GM18519 (cell line): Measurements from ENCODE around the gene IKZF1.

ENCODE experiments used
- ATAC-seq: cut with Tn5 transposase; IDR thresholded peaks from one replicate; pipeline ENCODE4 v1.9.1; 2021; ENCODE audit warnings: mild to moderate bottlenecking, moderate library complexity; ENCODE audit not compliant: unreplicated experiment, low FRiP score

Gene IKZF1

DNA sequence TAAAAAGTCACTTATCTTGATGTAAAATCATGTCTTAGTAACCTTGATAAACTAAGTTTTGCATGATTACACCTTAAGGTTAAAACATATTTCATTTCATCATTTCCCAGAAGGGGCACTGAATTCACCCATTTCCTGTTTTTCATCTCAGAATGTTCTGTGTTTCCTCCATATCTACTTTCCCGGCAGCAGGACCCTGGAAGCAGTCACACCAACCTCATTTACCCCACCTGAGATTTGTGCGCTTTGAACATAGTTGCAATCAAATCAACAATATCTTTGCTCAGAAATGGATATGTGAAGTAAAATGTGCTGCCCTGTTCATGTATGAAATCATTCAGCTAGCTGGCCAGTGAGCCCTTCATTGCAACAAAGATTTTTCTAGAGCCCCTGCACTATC lies 46.8 kb downstream of the IKZF1 start:
- ATAC-seq = no peak

GRCh38 chr7:50352282-50352681 lies 47.8 kb downstream of the IKZF1 start:
- ATAC-seq = peak; percentile 74

- ATAC-seq = no peak
Measured at GRCh38 chr7:50352751-50353150, 48.2 kb downstream of the IKZF1 start.

- no peak for ATAC-seq
Measured at GRCh38 chr7:50353201-50353600, 48.7 kb downstream of the IKZF1 start.

DNA sequence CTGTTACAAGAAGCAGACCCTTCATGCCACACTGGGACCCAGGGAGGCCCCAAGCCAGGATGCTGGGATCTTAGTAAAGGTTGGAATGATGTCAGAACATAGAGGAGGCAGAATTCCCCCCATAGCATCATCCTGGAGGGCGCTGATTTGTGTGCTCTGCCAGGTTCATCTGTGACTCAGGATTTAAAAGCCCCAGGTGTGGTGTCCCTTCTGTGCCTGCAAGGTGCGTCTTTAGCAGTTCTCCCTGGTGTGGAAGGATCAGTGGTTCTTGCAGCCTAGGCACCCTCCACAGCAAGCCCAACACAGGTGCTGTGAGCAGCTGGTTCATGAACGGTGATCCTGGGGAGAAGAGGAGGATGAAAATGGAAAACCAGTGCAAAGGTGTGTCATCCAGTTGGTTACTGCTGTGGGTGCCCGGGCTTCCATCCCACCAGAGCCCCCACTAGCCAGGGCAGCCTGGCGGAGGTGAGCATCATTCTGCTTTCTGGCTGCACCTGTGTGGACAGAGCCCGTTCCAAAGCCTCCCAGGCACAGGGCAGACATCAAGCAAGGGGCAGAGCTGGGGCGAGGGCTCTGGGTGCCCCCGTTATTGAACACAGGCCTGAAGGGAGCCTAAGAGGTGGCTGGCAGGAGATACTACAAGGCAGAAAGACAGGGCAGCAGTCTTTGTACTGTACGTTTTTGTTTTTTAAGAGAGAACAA lies 49.5 kb downstream of the IKZF1 start:
- no peak for ATAC-seq

DNA sequence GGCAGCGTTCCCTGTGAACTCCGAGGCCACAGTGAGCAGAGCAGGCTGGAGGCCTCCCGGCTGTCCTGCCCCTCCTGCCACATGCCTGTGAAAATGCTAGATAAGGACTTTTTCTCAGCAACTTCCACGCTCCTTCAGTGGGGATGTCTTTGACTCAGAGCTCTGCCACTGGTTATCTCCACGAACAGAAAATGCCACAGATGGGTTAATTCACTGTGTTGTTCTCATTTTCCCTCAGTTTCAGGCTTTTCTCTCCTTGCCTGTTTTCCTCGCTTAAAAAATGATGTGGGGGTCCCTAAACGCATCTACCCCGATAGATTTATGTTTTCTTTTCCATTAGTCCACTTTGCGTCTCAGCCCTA lies 51.3 kb downstream of the IKZF1 start:
- ATAC-seq = no peak

GRCh38 chr7:50356212-50356944 lies 51.9 kb downstream of the IKZF1 start:
- ATAC-seq = no peak

- no peak for ATAC-seq
Measured at GRCh38 chr7:50356945-50357268, 52.4 kb downstream of the IKZF1 start.

DNA sequence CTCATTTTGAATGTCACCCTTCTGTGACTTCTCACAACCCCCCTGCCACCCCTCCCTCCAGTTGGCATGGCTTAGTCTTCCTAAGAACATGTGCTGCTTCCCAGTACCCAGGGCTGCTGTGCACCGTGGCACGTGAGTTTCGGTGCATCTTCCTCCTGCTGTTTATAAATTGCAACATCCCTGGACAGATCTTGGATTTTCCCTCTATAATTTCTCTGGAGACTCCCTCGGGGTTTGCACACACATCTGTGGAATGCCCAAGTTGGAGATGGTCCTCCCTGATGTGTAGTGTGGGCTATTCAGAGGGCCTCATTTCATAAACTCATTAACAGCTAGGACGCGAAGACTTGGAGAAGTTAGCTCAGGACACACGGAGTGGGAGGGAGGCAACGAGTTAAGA lies 52.9 kb downstream of the IKZF1 start:
- no peak for ATAC-seq

- no peak for ATAC-seq
Measured at GRCh38 chr7:50358041-50358705, 53.7 kb downstream of the IKZF1 start.

DNA sequence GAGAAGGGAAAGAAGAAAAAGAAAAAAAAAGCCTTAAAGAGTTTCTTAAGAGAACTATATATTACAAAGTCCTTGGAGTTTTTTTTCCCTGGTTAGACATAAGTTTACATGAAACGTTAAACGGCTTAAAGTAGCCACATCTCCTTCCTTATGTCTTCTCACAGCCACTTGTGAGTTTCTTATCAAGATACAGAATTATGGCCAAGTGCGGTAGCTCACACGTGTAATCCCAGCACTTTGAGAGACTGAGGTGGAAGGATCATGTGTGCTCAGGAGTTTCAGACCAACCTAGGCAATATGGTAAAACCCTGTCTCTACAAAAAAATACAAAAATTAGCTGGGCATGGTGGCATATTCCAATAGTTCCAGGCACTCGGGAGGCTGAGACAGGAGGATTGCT lies 54.3 kb downstream of the IKZF1 start:
- ATAC-seq = no peak

DNA sequence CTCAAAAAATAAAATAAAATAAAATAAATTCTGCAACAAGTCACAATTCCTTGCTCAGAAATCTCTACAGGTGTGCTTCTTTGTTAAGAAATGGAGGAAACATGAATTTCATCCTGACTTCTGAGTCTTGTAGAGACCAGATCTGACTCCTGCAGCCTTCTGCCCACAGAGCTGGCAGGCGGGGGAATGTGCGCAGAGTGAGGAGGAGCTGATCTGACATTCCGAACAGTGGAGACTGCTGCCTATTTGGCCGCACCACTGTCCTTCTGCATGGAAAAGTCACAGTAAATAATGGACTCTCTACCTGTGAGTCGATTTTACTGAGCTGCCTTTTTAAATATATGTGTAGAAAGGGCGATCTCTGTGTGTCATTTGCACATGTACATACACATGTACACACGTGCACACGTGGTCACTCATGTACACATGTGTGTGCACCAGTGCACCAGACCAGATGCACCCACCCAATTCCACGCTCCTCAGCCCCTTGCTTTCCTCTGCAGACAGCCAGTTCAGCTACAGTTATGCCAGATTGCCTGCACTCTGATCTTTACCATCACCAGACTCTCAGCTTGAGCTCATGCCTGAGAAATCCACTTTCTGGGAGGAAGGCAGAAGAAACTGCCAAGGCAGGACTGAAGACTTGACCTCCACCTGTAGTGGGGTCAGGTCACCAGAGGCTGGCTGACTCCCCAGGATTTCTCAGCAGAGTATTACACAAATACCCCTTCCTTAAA lies 54.9 kb downstream of the IKZF1 start:
- ATAC-seq = no peak

DNA sequence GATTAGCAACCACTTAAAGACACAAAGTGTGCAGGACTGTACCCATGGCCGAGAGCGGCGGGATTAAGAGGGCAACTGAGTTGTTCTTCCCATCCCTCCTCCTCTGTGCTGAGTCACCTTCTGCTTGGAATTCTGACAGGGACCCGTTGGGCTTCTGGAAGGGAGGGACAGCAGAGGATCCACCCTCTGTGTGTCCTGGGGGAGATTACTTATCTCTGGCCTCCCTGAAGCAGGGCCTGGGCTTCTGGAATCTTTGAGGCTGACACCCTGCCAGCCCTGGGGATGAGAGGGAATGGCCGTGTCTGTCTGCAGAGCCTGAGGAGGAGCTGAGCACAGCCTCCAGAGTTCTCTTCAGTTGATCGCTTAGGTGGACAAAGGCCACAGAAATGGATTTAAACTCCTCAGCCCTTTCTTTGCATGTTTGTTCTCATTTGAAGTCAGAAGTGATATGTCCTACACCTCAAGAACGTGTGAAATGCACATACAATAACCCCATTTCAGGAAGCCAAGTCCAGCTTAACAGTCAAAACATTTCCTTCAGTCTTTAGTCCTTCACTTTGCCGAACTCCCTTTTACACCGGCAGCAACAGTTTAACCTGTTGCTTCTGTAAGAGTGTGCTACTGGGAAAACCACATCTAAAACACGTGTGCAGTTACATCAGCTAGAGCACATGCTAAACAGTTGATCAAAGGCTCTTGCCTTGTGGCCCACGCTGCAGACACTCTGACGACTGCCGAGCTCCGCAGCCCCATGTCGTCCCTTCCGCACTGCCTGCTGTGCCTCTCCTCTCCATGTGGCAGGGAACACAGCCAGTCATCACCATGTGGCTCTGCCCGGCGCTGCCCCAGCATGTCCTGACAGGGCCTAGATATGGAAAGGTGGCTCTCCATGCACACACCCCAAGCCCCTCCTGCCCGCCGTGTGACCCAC lies 55.7 kb downstream of the IKZF1 start:
- ATAC-seq = no peak

DNA sequence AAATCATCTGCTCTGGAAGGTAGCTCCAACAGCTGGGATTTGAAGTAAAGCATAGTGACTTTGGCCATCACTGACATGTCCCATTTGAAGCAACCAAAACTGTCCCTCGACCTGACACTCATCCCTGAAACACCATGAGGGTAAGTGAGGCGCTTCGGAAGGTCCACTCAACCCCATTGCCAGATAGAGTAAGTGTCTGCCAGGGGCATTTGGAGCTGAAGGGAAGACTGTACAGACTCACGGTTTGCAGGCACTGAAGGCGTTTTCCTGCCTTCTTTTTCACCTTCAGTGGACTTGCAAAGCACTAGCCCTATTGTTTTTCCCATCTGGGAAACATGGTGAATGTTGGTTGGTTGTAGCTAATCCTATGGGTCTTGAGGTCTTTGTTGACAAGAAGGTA lies 57.6 kb downstream of the IKZF1 start:
- no peak for ATAC-seq

DNA sequence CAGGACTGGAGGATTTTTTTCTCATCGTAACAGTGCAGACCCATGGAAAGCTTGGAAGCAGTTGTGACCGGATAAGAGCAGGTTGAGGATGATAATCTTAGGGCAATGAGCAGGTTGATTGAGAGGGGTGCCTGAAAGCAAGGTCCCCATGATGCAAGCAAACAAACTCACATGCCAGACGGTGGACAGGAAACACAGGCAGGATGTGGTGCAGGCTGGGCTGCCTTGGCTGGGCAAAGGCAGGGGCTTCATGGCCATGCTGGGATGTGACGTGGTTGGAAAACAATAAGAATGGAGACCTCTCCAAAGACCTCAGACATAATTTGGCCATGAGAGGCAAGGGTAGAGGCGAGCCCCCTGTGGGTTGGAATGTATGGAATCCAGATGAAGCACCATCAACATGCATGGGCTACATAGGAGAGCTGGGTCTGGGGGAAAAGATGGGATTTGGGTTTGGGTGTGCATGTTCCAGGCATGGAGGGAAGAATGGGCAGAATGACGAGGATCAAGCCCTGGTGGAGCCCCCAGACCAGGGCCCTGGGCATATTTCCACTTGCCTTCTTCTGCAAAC lies 58.3 kb downstream of the IKZF1 start:
- no peak for ATAC-seq

DNA sequence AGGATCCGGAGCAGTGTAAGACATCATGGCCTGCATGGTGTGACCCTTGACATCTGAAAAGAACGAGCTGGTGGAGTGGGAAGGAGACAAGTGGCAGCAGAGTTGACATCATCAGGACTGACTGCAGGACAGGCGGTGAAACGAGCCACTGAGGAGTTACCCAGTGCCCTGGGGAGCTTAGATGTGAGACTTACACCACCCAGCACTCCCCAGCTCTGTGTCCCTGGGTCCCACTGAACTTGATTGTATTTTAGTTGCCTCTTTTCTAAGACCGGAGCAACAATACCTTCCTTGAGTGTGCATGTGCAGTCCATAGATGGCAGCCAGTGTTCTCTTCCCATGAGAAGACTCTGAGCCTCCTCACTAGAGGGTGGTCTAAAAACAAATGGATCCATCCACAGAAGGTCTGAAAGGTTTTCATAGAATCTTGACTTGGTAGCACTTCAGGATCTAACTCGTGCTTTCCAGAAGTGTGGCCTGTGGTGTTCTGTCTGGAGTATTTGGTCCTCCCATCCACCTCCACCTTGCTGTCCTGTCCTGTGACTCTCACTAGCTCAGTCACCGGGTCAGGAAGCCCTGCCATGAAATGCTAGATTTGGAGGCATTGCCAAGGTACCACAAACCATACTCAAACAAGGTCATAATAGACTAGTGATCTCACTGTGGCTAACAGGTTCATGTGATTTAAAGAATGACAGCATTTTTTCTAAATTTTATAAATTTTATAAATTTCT lies 59.0 kb downstream of the IKZF1 start:
- ATAC-seq = no peak

- ATAC-seq = no peak
Measured at GRCh38 chr7:50364645-50365044, 60.1 kb downstream of the IKZF1 start.

GRCh38 chr7:50366311-50366710 lies 61.8 kb downstream of the IKZF1 start:
- no peak for ATAC-seq

DNA sequence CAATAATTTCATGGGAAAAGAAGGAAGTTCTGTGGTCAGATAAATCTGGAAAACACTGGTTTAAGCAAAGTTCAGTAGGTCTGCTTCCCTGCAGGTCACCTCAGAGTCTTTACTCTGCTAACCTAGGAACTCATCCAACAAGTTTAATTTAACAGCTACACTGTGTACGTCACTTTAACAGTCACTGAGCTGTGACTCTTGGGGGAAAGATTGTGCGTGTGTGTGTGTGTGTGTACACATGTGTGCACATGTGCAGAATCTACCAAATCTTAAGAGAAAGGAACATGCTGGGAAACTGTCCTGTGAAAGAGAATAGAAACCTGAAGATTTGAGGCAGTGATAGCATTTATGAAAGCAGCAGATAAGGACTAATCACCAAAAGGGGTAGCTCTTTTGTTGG lies 62.6 kb downstream of the IKZF1 start:
- no peak for ATAC-seq
